Keratinocyte (primary cell): ENCODE measurements around the gene NRG3. TPM values are rescaled to one million over a fixed set of nuclear protein-coding genes. Genes with fewer than 3 reads are reported as not detected.

Source experiments
- DNase-seq: peaks from one replicate; pipeline ENCODE4 v3.0.0-alpha.2; 2011; ENCODE audit warnings: low read depth, missing footprints, low spot score
- FAIRE-seq: peaks from 2 replicates; lab custom pipeline; 2011; peaks lifted over from hg19 to GRCh38; lab: Jason Lieb, UNC
- H2AFZ ChIP-seq: 2 replicates; pipeline ENCODE4 v1.6.0; 2012; ENCODE audit warnings: low read length, control low read depth, inconsistent platforms; ENCODE audit not compliant: control insufficient read depth
- H3K27ac ChIP-seq: 2 replicates; pipeline ENCODE4 v1.5.1; 2011; ENCODE audit warnings: low read length; ENCODE audit not compliant: control insufficient read depth, insufficient read depth
- H3K27me3 ChIP-seq: 3 replicates; pipeline ENCODE4 v1.6.0; 2011; ENCODE audit warnings: low read length; ENCODE audit not compliant: control insufficient read depth, insufficient read depth; ENCODE audit errors: extremely low read depth
- H3K36me3 ChIP-seq, 2 experiments: 2 replicates in 1 of 2; 3 replicates in 1 of 2; pipeline ENCODE4 v1.5.1; 2011; ENCODE audit warnings: low read length in 2 of 2, mild to moderate bottlenecking in 1 of 2; ENCODE audit not compliant: control insufficient read depth in 2 of 2, insufficient read depth in 2 of 2; ENCODE audit errors: extremely low read depth in 1 of 2
- H3K4me1 ChIP-seq: 3 replicates; pipeline ENCODE4 v1.5.1; 2011; ENCODE audit warnings: low read length; ENCODE audit not compliant: control insufficient read depth, insufficient read depth; ENCODE audit errors: extremely low read depth
- H3K4me2 ChIP-seq: 3 replicates; pipeline ENCODE4 v1.6.0; 2011; ENCODE audit warnings: low read depth, low read length; ENCODE audit not compliant: control insufficient read depth, insufficient read depth; ENCODE audit errors: extremely low read depth
- H3K4me3 ChIP-seq, 3 experiments: fragments of 200-600 bp in 1 of 3; sonication (generic) in 1 of 3; 2 replicates in 2 of 3; 3 replicates in 1 of 3; pipeline ENCODE4 v1.5.1; 2011 to 2016; ENCODE audit warnings: low read length in 3 of 3, mild to moderate bottlenecking in 3 of 3, control low read depth in 2 of 3, inconsistent platforms in 1 of 3, low read depth in 1 of 3, mixed read lengths in 1 of 3, mixed run types in 1 of 3, moderate library complexity in 1 of 3; ENCODE audit not compliant: control insufficient read depth in 2 of 3, insufficient read depth in 2 of 3; ENCODE audit errors: extremely low read depth in 1 of 3
- H3K79me2 ChIP-seq: 2 replicates; pipeline ENCODE4 v1.6.0; 2012; ENCODE audit warnings: low read length; ENCODE audit not compliant: control insufficient read depth, insufficient read depth
- H3K9ac ChIP-seq: 3 replicates; pipeline ENCODE4 v1.6.0; 2011; ENCODE audit warnings: low read length; ENCODE audit not compliant: control insufficient read depth, insufficient read depth; ENCODE audit errors: extremely low read depth
- H3K9me1 ChIP-seq: 3 replicates; pipeline ENCODE4 v1.6.0; 2011; ENCODE audit warnings: low read length; ENCODE audit not compliant: control insufficient read depth, insufficient read depth; ENCODE audit errors: extremely low read depth
- H3K9me3 ChIP-seq: 2 replicates; pipeline ENCODE4 v1.5.1; 2012; ENCODE audit warnings: low read depth, low read length; ENCODE audit not compliant: control insufficient read depth
- H4K20me1 ChIP-seq: 3 replicates; pipeline ENCODE4 v1.6.0; 2011; ENCODE audit warnings: low read length; ENCODE audit not compliant: control insufficient read depth, insufficient read depth; ENCODE audit errors: extremely low read depth
- EZH2 ChIP-seq: IDR thresholded peaks from one replicate; pipeline ENCODE4 v1.6.1; 2012; ENCODE audit warnings: inconsistent platforms, mild to moderate bottlenecking, low read length, moderate library complexity
- dilution Hi-C: fragments of 300-500 bp; cut with MboI; formaldehyde crosslinking; loops from one replicate; pipeline ENCODE4 v1.7.0; 2020; ENCODE audit warnings: low sequenced_read_pairs; ENCODE audit not compliant: extremely low pct_ligation_motif_present
- polyA plus RNA-seq, 5 experiments: library from polyadenylated mRNA; depleted of rRNA in 3 of 5; stranded (reverse) in 3 of 5; stranded (forward) in 1 of 5; unstranded in 1 of 5; fragments of >200 nt; gene quantifications; 1 replicate in 1 of 5; 2 replicates in 3 of 5; 3 replicates in 1 of 5; pipeline versions ENCODE4 v1.2.1 to v1.2.3, GENCODE V29; 2011 to 2012; ENCODE audit warnings: missing spikeins in 2 of 5, low read depth in 1 of 5, low replicate concordance in 1 of 5
- TF ChIP-seq, protein P1 (sequence below), 3 experiments: IDR thresholded peaks in 1 of 3; conservative IDR thresholded peaks in 1 of 3; optimal IDR thresholded peaks in 1 of 3; 2 replicates in 2 of 3; 3 replicates in 1 of 3; pipeline versions ENCODE3 to v1.5.1; 2011; ENCODE audit warnings: low read length in 3 of 3, mild to moderate bottlenecking in 3 of 3, moderate library complexity in 2 of 3, control low read depth in 1 of 3, inconsistent platforms in 1 of 3; ENCODE audit not compliant: insufficient read depth in 2 of 3; ENCODE audit errors: extremely low read depth in 1 of 3

The NRG3 gene
- polyA plus RNA-seq, 1 donor (not counting 4 experiments of a cell fraction or from before 2014, with no cell fraction given) = not detected

DNA sequence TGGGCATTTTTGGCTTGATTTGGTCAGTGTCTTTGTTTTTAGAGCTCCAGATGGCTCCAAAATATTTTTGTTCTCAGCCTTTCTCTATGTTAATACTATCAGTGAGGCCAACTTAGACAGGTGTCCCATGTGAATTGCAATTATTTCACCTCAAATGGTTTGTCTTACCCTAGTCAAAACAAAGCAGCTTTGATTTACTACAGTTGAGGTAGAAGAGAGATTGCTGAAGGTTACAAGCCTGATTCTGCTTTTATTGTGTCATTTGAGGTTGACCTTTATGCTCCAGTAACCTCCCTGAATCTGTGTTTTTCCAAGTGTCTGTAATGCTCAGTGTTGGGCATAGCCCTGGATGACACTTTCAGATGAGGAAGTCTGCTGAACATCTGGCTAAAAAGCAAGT lies 882.9 kb downstream of the NRG3 start:
- TF ChIP-seq, protein P1, sequence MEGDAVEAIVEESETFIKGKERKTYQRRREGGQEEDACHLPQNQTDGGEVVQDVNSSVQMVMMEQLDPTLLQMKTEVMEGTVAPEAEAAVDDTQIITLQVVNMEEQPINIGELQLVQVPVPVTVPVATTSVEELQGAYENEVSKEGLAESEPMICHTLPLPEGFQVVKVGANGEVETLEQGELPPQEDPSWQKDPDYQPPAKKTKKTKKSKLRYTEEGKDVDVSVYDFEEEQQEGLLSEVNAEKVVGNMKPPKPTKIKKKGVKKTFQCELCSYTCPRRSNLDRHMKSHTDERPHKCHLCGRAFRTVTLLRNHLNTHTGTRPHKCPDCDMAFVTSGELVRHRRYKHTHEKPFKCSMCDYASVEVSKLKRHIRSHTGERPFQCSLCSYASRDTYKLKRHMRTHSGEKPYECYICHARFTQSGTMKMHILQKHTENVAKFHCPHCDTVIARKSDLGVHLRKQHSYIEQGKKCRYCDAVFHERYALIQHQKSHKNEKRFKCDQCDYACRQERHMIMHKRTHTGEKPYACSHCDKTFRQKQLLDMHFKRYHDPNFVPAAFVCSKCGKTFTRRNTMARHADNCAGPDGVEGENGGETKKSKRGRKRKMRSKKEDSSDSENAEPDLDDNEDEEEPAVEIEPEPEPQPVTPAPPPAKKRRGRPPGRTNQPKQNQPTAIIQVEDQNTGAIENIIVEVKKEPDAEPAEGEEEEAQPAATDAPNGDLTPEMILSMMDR (optimal IDR thresholded peaks at IDR 0.05 in 1 of 3, IDR thresholded peaks at IDR 0.05 in 1 of 3, conservative IDR thresholded peaks at IDR 0.05 in 1 of 3; ENCODE audit: extremely low read depth in 1 of 3, insufficient read depth in 2 of 3, low read length in 3 of 3) = no peak
- TF ChIP-seq EZH2 = no peak
- H3K4me1 ChIP-seq = no peaks in the 10 kb centered on the region
- H3K36me3 ChIP-seq = no peaks in the 10 kb centered on the region
- dilution Hi-C loops = no loop called here
- H4K20me1 ChIP-seq = no peaks in the 10 kb centered on the region
- DNase-seq (no peak), FAIRE-seq (no peak)
- no peak overlapping the region for H3K4me3 ChIP-seq
- no peak overlapping the region for H3K4me2 ChIP-seq
- H3K27me3 ChIP-seq = no peaks in the 10 kb centered on the region
- H2AFZ ChIP-seq = no peak overlapping the region
- H3K9ac ChIP-seq = no peak overlapping the region
- H3K79me2 ChIP-seq = no peaks in the 10 kb centered on the region
- no peaks in the 10 kb centered on the region for H3K9me1 ChIP-seq
- H3K9me3 ChIP-seq = no peaks in the 10 kb centered on the region
- H3K27ac ChIP-seq = no peak overlapping the region

DNA sequence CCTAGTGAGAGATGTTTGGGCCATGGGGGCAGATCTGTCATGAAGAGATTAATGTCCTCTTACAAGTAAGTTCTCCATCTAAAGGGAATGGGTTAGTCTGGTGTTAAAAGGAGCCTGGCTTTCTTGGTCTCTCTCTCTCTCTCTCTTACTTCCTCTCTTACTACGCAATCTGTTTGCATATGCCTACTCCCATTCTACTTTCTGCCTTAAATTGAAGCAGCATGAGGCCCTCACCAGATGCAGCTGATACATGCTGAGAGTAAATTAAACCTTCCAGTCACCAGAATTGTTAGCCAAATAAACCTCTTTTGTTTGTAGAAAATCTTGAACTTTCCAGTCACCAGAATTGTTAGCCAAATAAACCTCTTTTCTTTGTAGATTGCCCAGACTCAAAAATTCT lies 884.1 kb downstream of the NRG3 start:
- FAIRE-seq = no peak
- TF ChIP-seq, protein P1 (optimal IDR thresholded peaks at IDR 0.05 in 1 of 3, IDR thresholded peaks at IDR 0.05 in 1 of 3, conservative IDR thresholded peaks at IDR 0.05 in 1 of 3; ENCODE audit: extremely low read depth in 1 of 3, insufficient read depth in 2 of 3, low read length in 3 of 3) = no peak
- no peak for TF ChIP-seq EZH2

More for the DNA sequence above, 884.1 kb downstream of the NRG3 start:
- no peaks in the 10 kb centered on the region for H3K9me3 ChIP-seq
- no peak for DNase-seq
- no peak overlapping the region for H3K9ac ChIP-seq
- H4K20me1 ChIP-seq = no peaks in the 10 kb centered on the region
- H3K27ac ChIP-seq = no peak overlapping the region
- H3K4me2 ChIP-seq = no peak overlapping the region
- dilution Hi-C loops = no loop called here
- no peaks in the 10 kb centered on the region for H3K27me3 ChIP-seq
- H3K9me1 ChIP-seq = no peaks in the 10 kb centered on the region
- H3K4me3 ChIP-seq = no peak overlapping the region
- no peaks in the 10 kb centered on the region for H3K36me3 ChIP-seq
- H3K4me1 ChIP-seq = no peaks in the 10 kb centered on the region
- no peak overlapping the region for H2AFZ ChIP-seq
- no peaks in the 10 kb centered on the region for H3K79me2 ChIP-seq
